Activated naive CD8-positive, alpha-beta T cell treated with anti-CD3 and anti-CD28 coated beads, Interleukin-2, amount 10 ng/mL, durations not matched to agents 7 days and 5 days (primary cell): Measurements from ENCODE around the gene KAZN. TPM values are rescaled to one million over a fixed set of nuclear protein-coding genes. Genes with fewer than 3 reads are reported as not detected.

ENCODE experiments used
- ATAC-seq: fragments of 150-1000 bp; cut with Tn5 transposase; one replicate; pipeline ENCODE4 v1.10.0; 2021; ENCODE audit warnings: low read depth, moderate library complexity
- POLR2A ChIA-PET: fragments of 350-600 bp; sonication (Branson Sonifier 250); formaldehyde crosslinking; loops from one replicate; lab custom pipeline; 2021; ENCODE audit warnings: antibody characterized with exemption; lab: Charles Lee
- DNase-seq: peaks from one replicate; pipeline ENCODE4 v3.0.0; 2021
- H3K27ac Mint-ChIP-seq: one replicate; pipeline ENCODE4 v1.8.0; 2022; ENCODE audit warnings: mild to moderate bottlenecking, mixed read lengths
- H3K27me3 Mint-ChIP-seq: one replicate; pipeline ENCODE4 v1.8.0; 2022; ENCODE audit warnings: mild to moderate bottlenecking, moderate library complexity, mixed read lengths
- H3K36me3 Mint-ChIP-seq: one replicate; pipeline ENCODE4 v1.8.0; 2021; ENCODE audit warnings: mild to moderate bottlenecking, mixed read lengths
- H3K4me1 Mint-ChIP-seq: one replicate; pipeline ENCODE4 v1.8.0; 2021; ENCODE audit warnings: mixed read lengths
- H3K4me3 Mint-ChIP-seq: one replicate; pipeline ENCODE4 v1.8.0; 2022; ENCODE audit warnings: mild to moderate bottlenecking, moderate library complexity, mixed read lengths
- H3K9me3 Mint-ChIP-seq: one replicate; pipeline ENCODE4 v1.8.0; 2021; ENCODE audit warnings: mixed read lengths
- total RNA-seq, 2 experiments: library from RNA; stranded (reverse); gene quantifications; one replicate each; pipeline ENCODE4 v1.2.3, GENCODE V29; 2021

KAZN gene
- total RNA-seq, 2 experiments from 2014 or later = 0.91 to 1.4 TPM

DNA sequence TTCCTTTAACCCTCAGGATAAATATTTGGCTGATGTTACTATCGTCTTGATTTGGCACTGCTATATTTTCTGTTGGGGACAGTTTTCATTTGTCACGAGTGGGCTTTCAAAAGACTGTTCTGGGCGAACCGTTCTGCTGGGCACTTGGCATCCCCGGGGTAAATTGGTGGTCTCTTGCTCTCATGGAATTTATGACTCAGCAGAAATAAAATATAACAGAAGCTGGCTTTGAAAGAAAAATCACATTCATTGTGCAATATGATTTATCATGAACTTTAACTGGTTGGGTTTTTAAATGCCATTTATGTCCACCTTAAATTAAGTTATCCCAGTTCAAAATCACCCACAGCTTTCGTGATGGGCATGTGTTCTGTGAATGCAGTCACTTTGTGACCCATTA is 147.3 kb downstream of the KAZN start:
- Mint-ChIP-seq H3K4me3 (no peak overlapping the region), H3K36me3 (no peaks in the 10 kb centered on the region), H3K27ac (no peak overlapping the region), H3K27me3 (peaks cover 11% of the 10 kb centered on the region), H3K9me3 (no peaks in the 10 kb centered on the region), H3K4me1 (no peaks in the 10 kb centered on the region)
- DNase-seq = no peak
- POLR2A ChIA-PET = no interaction called here
- no peak for ATAC-seq

DNA sequence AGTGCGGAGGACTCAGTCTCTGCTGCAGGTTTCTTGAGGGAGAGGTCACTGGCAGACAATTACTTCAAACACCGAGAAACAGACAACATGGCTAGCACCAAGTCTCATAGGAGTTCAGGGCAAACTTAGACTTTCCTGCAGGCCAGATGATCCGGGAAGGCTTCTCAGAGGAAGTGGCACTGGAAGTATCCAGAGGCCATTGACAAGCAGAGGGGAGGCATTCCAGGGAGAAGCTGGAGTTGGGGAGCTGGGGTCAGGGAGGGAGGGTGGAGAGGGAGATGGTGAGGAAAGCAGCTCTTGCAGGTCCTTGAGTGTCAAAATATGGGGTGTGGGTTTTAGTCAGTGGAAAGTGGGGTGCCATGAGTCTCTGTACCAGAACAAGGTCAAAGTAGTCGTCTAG is 147.9 kb downstream of the KAZN start:
- Mint-ChIP-seq H3K36me3 (no peaks in the 10 kb centered on the region), H3K4me3 (no peak overlapping the region), H3K27me3 (peaks cover 8% of the 10 kb centered on the region), H3K4me1 (no peaks in the 10 kb centered on the region), H3K27ac (no peak overlapping the region), H3K9me3 (no peaks in the 10 kb centered on the region)
- POLR2A ChIA-PET = no interaction called here
- DNase-seq (no peak), ATAC-seq (no peak)

DNA sequence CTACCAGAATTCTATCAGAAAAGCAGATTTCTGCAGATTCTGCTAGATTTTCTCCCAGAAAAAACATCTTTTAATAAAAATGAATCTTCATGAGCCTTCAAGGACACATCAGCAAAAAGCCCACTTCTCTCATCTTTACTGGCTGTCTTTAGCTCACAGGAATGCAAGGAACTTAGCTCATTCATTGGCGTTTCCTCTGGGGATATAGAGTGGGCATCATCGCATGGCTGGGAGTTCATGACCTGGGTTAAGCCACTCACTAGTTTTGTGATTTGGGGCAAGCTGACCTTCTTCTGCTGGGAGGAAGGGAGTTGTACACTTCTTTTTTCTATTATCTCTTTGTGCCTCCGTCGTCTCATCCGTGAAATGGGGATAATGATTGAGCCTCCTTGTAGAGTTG is 149.7 kb downstream of the KAZN start:
- Mint-ChIP-seq H3K27ac (no peak overlapping the region), H3K4me1 (no peaks in the 10 kb centered on the region), H3K36me3 (no peaks in the 10 kb centered on the region), H3K4me3 (no peak overlapping the region), H3K9me3 (no peaks in the 10 kb centered on the region), H3K27me3 (peaks cover 3% of the 10 kb centered on the region)
- no peak for DNase-seq
- POLR2A ChIA-PET = no interaction called here
- no peak for ATAC-seq

DNA sequence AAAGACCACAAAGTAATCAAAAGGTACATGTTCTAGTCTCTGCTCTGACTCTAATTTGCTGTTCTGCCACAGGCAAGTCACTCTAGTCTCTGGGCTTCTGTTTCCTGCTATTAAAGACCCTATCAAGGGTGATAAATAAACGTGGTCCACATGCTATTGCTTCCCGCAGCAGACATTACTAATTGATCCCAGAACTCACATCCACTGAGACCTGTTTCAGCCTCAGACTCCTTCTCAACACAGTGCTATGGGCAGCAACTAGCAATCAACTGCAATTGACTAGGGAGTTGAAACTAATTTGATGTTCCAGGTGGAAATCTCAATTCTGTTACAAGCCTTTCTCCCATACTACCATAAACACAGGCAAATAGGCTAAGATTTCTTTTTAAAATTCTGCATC is 150.5 kb downstream of the KAZN start:
- H3K4me3 Mint-ChIP-seq = no peak overlapping the region
- DNase-seq = no peak
- no peaks in the 10 kb centered on the region for H3K9me3 Mint-ChIP-seq
- H3K27ac Mint-ChIP-seq = no peak overlapping the region
- no peaks in the 10 kb centered on the region for H3K4me1 Mint-ChIP-seq
- H3K27me3 Mint-ChIP-seq = peaks cover 3% of the 10 kb centered on the region
- ATAC-seq = no peak
- POLR2A ChIA-PET = no interaction called here
- no peaks in the 10 kb centered on the region for H3K36me3 Mint-ChIP-seq

DNA sequence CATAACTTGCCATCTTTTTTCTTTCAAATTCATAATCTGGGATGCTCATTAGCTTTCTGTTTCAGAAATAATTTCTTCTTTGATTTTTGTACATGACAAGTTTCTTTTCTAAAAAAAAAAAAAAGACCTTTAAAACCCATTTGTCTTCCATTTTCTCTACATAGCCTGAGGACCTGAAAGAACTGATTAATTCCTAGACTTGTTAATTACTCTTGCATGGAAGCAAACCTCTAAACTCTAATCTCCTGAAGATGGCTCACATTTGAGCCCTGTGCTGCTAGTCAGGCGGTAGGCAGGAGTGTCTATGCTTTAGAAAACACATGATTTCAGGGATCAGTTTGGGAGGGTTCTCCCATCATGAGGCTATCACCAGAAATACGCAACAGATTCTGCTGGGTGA is 152.0 kb downstream of the KAZN start:
- no peak overlapping the region for H3K4me3 Mint-ChIP-seq
- DNase-seq (no peak), ATAC-seq (no peak)
- no peak overlapping the region for H3K27ac Mint-ChIP-seq
- POLR2A ChIA-PET = no interaction called here
- no peaks in the 10 kb centered on the region for H3K9me3 Mint-ChIP-seq
- no peaks in the 10 kb centered on the region for H3K27me3 Mint-ChIP-seq
- no peaks in the 10 kb centered on the region for H3K4me1 Mint-ChIP-seq
- no peaks in the 10 kb centered on the region for H3K36me3 Mint-ChIP-seq

DNA sequence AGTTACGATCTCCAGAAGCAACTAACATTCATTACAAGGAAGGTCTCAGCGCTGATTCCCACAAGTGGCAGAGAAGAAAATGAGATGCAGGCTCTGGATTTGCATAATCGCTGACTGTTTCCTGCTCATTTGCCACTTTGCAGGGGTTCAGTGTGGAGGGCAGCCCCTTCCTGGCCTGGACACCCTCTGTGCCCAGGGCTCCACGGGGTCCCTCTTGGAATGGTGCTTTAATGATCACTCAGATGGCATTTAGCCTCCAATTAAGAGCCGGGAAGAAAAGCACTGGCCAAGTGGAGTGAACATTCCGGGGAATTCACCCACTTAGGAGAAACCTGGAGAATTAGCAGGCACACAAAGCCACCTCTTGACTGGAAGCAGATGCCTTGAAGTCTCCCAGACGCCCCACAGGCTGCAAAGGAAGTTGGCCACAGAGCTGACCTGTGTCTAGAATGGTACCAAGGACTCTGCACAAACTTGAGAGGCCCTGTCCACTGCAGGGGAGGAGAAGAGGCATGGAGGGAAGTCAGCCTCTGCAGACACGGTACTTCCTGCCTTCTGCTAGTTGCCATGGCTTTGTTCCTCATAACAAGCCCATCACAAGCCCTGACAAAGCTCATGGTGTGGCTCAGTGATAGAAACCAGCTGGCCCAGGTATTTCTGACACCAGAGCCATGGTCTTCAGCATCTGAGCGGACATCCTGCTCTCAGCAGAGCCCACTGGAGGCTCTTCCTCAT is 157.2 kb downstream of the KAZN start:
- POLR2A ChIA-PET = no interaction called here
- Mint-ChIP-seq H3K9me3 (no peaks in the 10 kb centered on the region), H3K4me1 (no peaks in the 10 kb centered on the region), H3K27me3 (no peaks in the 10 kb centered on the region), H3K36me3 (no peaks in the 10 kb centered on the region), H3K4me3 (no peak overlapping the region), H3K27ac (no peak overlapping the region)
- DNase-seq (no peak), ATAC-seq (no peak)

DNA sequence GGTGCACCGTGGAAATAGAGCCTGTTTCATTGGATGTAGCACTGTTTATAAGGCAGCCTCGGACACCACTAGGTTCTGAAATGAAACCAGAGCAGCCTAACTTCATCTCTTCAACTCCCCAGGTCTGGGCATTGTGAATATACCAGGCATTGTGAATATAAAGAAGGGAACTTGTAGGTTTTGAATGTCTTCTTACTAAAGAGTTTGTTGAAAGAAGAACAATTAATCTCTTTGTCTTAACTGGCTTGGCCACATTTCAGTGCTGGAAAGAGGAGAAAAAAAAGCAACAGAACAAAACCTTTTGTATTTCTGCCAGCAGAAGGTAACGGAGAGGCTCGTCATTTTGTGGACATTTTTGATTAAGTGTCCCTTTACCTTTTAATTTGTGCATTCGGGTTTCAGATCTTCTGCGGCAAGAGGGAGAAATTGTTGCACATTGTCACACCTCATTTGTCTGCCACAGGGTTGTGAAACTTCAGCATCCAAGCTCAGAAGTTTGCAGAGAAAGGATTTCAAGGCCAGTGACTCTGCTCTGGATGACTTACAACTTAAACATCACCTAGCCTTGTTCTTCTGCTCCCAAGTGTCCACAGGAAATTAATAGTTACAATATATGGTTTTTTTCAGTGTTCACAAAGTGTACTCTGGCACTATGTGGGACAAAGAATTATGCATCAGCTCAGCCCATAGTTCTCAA is 158.3 kb downstream of the KAZN start:
- ATAC-seq (no peak), DNase-seq (no peak)
- Mint-ChIP-seq H3K4me1 (no peaks in the 10 kb centered on the region), H3K27ac (no peak overlapping the region), H3K4me3 (no peak overlapping the region), H3K27me3 (peaks cover 3% of the 10 kb centered on the region), H3K36me3 (no peaks in the 10 kb centered on the region), H3K9me3 (no peaks in the 10 kb centered on the region)
- POLR2A ChIA-PET = no interaction called here

DNA sequence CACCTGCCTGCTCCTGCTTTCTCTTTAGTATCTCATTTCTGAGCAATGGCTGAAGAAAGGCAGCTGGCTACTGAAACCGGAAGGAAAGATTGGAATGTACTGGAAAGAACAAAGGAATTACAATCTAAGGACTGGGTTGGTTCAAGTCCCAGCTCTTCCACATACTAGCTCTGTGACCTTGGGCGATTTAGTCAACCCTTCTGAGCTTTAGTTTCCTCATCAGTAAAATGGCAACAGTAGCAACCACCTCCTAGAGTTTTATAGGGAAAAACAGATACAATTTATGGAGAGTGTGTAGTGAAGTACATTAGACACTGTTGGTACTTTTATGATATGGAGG is 158.8 kb downstream of the KAZN start:
- no peak for ATAC-seq
- DNase-seq = no peak
- Mint-ChIP-seq H3K36me3 (no peaks in the 10 kb centered on the region), H3K9me3 (no peaks in the 10 kb centered on the region), H3K4me3 (no peak overlapping the region), H3K27me3 (peaks cover 3% of the 10 kb centered on the region), H3K27ac (no peak overlapping the region), H3K4me1 (no peaks in the 10 kb centered on the region)
- POLR2A ChIA-PET = no interaction called here

DNA sequence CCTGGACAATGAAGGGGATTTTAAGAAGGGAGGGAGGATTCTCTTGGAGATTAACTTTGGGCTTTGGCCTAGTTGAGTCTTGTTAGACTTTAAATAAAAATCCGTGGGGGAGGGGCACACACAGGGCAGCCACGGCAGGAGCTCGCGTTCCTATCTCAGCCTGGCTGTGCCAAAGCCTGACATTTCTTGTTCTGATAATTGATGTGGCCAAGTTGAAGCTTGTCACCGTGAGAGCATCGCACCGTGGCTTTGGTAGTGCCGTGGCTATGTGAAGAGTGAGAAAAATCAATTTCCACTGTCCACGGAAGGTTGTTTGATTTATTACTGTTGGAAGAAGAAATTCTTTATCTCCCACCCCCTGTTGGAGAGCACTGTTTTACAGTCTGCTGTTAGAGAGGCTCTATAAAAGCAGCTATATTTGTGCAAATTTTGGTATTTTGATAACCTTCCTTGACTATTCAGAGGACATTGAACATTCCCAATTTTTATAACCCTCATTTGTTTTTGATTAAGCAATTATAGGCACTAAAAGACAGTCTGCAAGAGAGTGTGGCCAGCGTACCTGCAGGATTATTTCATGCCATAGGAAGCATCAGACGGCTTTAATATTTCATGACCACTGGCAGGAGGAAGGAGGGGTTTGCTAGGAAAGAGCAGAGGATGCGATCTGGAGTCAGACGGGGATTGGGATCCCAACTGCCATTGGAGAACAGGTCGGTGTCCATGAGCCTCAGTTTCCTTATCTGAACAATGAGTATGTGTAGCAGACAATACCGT is 160.7 kb downstream of the KAZN start:
- no peaks in the 10 kb centered on the region for H3K4me1 Mint-ChIP-seq

DNA sequence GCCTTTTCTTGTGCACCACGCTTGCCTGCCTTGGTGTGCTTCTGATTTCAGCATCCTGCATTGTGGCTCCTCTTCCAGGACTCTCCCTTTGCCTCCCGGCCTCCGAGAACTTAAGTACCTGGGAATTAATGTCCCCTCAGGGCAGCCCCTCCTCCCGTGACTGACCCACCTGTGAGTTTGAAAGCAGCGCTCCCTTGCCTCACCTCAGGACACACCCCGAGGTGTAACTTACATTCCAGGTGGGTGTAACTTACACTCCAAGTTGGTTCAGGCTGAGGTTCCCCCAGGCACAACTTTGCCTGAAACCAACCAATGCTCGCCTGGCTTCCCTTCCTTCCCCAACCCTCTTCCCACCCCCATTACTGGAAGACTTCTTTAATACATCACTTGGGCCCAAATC is 161.4 kb downstream of the KAZN start:
- Mint-ChIP-seq H3K9me3 (no peaks in the 10 kb centered on the region), H3K27ac (no peak overlapping the region), H3K27me3 (peaks cover 5% of the 10 kb centered on the region), H3K4me1 (no peaks in the 10 kb centered on the region), H3K36me3 (no peaks in the 10 kb centered on the region), H3K4me3 (no peak overlapping the region)
- DNase-seq = no peak
- POLR2A ChIA-PET = no interaction called here
- no peak for ATAC-seq

More for the DNA sequence above, 160.7 kb downstream of the KAZN start:
- Mint-ChIP-seq H3K9me3 (no peaks in the 10 kb centered on the region), H3K27ac (no peak overlapping the region), H3K36me3 (no peaks in the 10 kb centered on the region), H3K4me3 (no peak overlapping the region), H3K27me3 (peaks cover 4% of the 10 kb centered on the region)
- DNase-seq = no peak
- no peak for ATAC-seq
- POLR2A ChIA-PET = no interaction called here

DNA sequence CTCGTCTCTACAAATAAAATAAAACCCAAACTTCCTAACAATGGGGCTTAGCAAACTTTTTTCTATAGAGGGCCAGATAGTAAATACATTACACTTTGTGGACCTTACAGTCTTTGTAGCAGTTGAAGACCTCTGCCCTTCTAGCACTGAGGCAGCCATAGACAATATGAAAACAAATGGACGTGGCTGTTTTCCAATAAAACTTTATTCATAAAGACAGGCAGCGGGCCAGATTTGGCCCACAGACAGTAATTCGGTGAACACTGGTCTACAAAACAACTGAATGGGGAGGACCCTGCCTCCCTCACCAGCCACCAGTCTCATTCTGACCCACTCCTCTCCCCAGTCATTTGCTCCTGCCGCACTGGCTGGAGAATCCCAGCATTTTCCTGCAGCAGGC is 162.3 kb downstream of the KAZN start:
- POLR2A ChIA-PET = no interaction called here
- peaks cover 5% of the 10 kb centered on the region for H3K27me3 Mint-ChIP-seq
- no peak for DNase-seq
- H3K4me1 Mint-ChIP-seq = no peaks in the 10 kb centered on the region
- H3K4me3 Mint-ChIP-seq = no peak overlapping the region
- no peaks in the 10 kb centered on the region for H3K9me3 Mint-ChIP-seq
- H3K36me3 Mint-ChIP-seq = no peaks in the 10 kb centered on the region
- H3K27ac Mint-ChIP-seq = no peak overlapping the region
- ATAC-seq = no peak

DNA sequence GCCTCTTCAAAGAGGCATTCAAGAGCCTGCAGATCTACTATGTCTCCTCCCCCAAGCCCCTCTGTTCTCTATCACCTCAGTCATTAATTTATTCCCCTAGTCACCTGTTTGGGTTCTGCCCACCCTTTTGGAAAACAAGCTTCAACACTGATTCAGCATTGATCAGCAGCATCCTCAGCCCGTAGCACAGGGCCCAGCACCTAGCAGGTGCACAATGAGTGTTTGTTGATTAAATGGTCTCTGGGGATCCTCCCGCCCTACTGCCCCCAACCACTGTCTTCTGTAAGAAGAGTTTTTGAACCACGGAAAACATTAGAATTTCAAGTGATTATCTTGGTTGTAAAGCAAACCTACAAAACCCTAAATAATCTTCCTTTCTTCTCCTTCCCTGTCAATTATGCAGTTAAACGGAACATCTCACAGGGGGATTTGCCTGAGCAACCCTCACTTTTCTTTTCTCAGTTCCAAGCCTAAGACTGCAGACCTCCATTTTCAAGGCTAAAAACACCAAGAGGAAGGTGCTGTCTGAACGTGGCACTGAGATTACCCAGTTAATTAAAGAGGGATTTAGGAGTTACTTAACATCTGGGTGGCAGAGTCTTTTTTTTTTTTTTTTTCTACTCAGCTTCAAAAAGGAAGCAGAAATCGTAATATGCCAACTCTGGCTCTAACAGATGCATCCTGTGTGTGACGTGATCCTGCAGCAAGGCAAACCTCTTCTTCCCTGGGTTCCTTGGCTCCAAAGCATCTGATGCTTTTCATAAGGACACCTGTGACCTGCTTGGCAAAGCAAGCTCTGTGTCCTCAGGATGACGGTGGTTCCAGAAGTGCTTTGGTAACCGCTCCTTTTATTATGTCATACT is 163.0 kb downstream of the KAZN start:
- no peak for DNase-seq
- H3K9me3 Mint-ChIP-seq = no peaks in the 10 kb centered on the region
- H3K27ac Mint-ChIP-seq = no peak overlapping the region
- peaks cover 5% of the 10 kb centered on the region for H3K27me3 Mint-ChIP-seq
- H3K4me1 Mint-ChIP-seq = no peaks in the 10 kb centered on the region
- H3K4me3 Mint-ChIP-seq = no peak overlapping the region
- no peak for ATAC-seq
- H3K36me3 Mint-ChIP-seq = no peaks in the 10 kb centered on the region
- POLR2A ChIA-PET = no interaction called here

DNA sequence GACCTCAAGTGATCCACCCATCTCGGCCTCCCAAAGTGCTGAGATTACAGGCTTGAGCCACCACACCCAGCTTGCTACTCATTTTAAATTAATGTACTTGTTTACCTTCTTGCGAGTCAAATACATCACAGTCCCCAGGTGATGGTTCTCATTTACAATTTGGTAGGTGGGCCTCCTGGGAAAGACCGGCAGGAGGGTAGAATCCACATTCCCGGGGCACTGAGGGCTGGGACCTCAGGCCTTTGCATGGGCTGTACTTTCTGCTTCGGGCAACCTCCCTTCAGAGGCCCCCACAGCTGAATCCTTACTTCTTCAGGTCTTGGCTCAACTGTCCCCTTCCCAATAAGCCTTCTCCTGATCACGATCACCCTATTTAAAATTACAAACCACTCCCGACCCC is 165.5 kb downstream of the KAZN start:
- POLR2A ChIA-PET = no interaction called here
- ATAC-seq = no peak
- no peak for DNase-seq
- Mint-ChIP-seq H3K4me1 (no peaks in the 10 kb centered on the region), H3K27ac (no peak overlapping the region), H3K9me3 (no peaks in the 10 kb centered on the region), H3K4me3 (no peak overlapping the region), H3K36me3 (no peaks in the 10 kb centered on the region), H3K27me3 (peaks cover 5% of the 10 kb centered on the region)
